GM19240 (cell line): ENCODE results near the gene PRR23C.

Source experiments
- DNase-seq: peaks from one replicate; pipeline ENCODE4 v3.0.0; 2011; ENCODE audit warnings: low spot score; ENCODE audit not compliant: insufficient read length

Gene PRR23C

GRCh38 chr3:139005356-139005993, 39.2 kb downstream of the PRR23C start:
- DNase-seq, result no peak

DNA sequence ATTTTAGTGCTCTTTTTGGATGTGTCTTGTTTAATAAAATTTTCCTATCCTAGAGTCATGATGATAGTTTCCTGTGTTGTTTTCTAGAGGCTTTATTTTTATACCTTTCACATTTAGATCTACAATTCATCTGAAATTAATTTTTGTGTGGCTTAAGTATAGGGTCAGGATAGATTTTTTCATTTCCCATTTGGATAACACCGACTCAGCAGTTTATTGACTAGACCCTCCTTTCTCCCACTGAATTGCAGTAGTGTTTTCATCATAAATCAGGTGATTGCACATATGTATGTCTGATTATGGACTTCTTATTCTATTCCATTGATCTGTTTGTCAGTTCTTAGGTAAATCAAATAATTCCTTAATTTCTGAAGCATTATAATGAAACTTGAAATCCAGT, 49.0 kb downstream of the PRR23C start:
- DNase-seq, result no peak
